CMK (cell line): ENCODE results near the gene ZNF365.
"Not testable (repeated sequence)": the region's sequence is repeated elsewhere in the genome, so short reads cannot be mapped to it uniquely, and the experiment has no call there.

ENCODE experiments used
- DNase-seq: peaks from one replicate; pipeline ENCODE4 v3.0.0-alpha.2; 2010; ENCODE audit warnings: low read depth

ZNF365 gene

GRCh38 chr10:62377966-62378365 is 3.8 kb downstream of the ZNF365 start:
- DNase-seq = no peak

- DNase-seq = not testable (repeated sequence)
Measured at GRCh38 chr10:62378877-62379276, 4.7 kb downstream of the ZNF365 start.

- DNase-seq = no peak
Measured at GRCh38 chr10:62379394-62379793, 5.2 kb downstream of the ZNF365 start.

GRCh38 chr10:62380016-62380415 is 5.8 kb downstream of the ZNF365 start:
- DNase-seq = no peak

- no peak for DNase-seq
Measured at GRCh38 chr10:62381385-62382102, 7.4 kb downstream of the ZNF365 start.

GRCh38 chr10:62382831-62383230 is 8.7 kb downstream of the ZNF365 start:
- no peak for DNase-seq

GRCh38 chr10:62384057-62384446 is 9.9 kb downstream of the ZNF365 start:
- no peak for DNase-seq

- no peak for DNase-seq
Measured at GRCh38 chr10:62384447-62385081, 10.4 kb downstream of the ZNF365 start.

- no peak for DNase-seq
Measured at GRCh38 chr10:62386356-62387320, 12.5 kb downstream of the ZNF365 start.

- no peak for DNase-seq
Measured at GRCh38 chr10:62388328-62388727, 14.2 kb downstream of the ZNF365 start.

- DNase-seq = no peak
Measured at GRCh38 chr10:62390497-62391176, 16.5 kb downstream of the ZNF365 start.

GRCh38 chr10:62393237-62393636 is 19.1 kb downstream of the ZNF365 start:
- no peak for DNase-seq

GRCh38 chr10:62394556-62395018 is 20.4 kb downstream of the ZNF365 start:
- DNase-seq = no peak

- DNase-seq = no peak
Measured at GRCh38 chr10:62395892-62396291, 21.7 kb downstream of the ZNF365 start.

- DNase-seq = no peak
Measured at GRCh38 chr10:62396864-62397263, 22.7 kb downstream of the ZNF365 start.

GRCh38 chr10:62399211-62399610 is 25.0 kb downstream of the ZNF365 start:
- no peak for DNase-seq

- no peak for DNase-seq
Measured at GRCh38 chr10:62402508-62402907, 28.3 kb downstream of the ZNF365 start.

GRCh38 chr10:62410528-62410927 is 36.4 kb downstream of the ZNF365 start:
- not testable (repeated sequence) for DNase-seq

GRCh38 chr10:62410934-62411333 is 36.8 kb downstream of the ZNF365 start:
- DNase-seq = not testable (repeated sequence)

- DNase-seq = no peak
Measured at GRCh38 chr10:62413048-62413447, 38.9 kb downstream of the ZNF365 start.

- no peak for DNase-seq
Measured at GRCh38 chr10:62413652-62414051, 39.5 kb downstream of the ZNF365 start.

- DNase-seq = no peak
Measured at GRCh38 chr10:62414359-62414758, 40.2 kb downstream of the ZNF365 start.
